PFSK-1 (cell line): ENCODE data around the gene ABCA8.

Source experiments
- TAF1 ChIP-seq: IDR thresholded peaks from 2 replicates; pipeline ENCODE4 v1.6.1; 2012; ENCODE audit warnings: low read length, control low read depth, borderline replicate concordance; ENCODE audit not compliant: insufficient read depth
- TF ChIP-seq, protein P1 (sequence below), 2 experiments: IDR thresholded peaks; 2 replicates each; pipeline versions ENCODE4 v1.6.1 to v1.8.0; 2011 to 2012; ENCODE audit warnings: low read depth in 2 of 2, low read length in 2 of 2, control low read depth in 1 of 2, inconsistent platforms in 1 of 2, mild to moderate bottlenecking in 1 of 2, moderate library complexity in 1 of 2; ENCODE audit not compliant: insufficient read depth in 1 of 2

DNA sequence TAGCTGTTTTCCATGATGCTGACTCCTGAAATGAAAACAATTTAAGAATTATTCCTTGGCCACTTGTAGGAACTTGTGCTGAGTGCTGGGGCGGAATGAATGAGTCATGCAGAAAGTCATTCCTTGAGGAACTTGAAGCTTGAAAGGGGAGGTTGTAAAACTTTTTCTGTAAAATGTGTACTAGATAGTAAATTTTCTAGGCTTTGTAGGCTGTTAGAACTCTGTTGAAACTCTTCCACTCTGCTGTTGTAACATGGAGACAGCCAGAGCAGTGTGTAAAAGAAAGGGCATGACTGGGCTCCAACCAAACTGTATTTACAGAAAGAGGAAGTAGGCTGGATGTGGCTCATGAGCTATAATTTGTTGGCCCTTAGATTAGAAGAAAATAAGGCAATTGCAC is 46.1 kb downstream of the ABCA8 start:
- TF ChIP-seq, protein P1, sequence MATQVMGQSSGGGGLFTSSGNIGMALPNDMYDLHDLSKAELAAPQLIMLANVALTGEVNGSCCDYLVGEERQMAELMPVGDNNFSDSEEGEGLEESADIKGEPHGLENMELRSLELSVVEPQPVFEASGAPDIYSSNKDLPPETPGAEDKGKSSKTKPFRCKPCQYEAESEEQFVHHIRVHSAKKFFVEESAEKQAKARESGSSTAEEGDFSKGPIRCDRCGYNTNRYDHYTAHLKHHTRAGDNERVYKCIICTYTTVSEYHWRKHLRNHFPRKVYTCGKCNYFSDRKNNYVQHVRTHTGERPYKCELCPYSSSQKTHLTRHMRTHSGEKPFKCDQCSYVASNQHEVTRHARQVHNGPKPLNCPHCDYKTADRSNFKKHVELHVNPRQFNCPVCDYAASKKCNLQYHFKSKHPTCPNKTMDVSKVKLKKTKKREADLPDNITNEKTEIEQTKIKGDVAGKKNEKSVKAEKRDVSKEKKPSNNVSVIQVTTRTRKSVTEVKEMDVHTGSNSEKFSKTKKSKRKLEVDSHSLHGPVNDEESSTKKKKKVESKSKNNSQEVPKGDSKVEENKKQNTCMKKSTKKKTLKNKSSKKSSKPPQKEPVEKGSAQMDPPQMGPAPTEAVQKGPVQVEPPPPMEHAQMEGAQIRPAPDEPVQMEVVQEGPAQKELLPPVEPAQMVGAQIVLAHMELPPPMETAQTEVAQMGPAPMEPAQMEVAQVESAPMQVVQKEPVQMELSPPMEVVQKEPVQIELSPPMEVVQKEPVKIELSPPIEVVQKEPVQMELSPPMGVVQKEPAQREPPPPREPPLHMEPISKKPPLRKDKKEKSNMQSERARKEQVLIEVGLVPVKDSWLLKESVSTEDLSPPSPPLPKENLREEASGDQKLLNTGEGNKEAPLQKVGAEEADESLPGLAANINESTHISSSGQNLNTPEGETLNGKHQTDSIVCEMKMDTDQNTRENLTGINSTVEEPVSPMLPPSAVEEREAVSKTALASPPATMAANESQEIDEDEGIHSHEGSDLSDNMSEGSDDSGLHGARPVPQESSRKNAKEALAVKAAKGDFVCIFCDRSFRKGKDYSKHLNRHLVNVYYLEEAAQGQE (IDR thresholded peaks at IDR 0.05; ENCODE audit: insufficient read depth in 1 of 2, low read depth in 2 of 2, low read length in 2 of 2) = no peak
- TF ChIP-seq TAF1 = no peak
